ENCODE results near the gene BCL10. TPM values are rescaled to one million over a fixed set of nuclear protein-coding genes. Genes with fewer than 3 reads are reported as not detected.

The BCL10 gene
- polyA plus RNA-seq, 1 of the 3 experiments (the other 2 are of a cell fraction) = 5.8 TPM

- Histone ChIP-seq H3K9ac (no peak overlapping the region), H3K4me3 (ENCODE audit: low read depth in 2 of 2, low read length in 1 of 2) (no peak overlapping the region), H3K79me2 (ENCODE audit: insufficient read depth) (no peaks in the 10 kb centered on the region), H3K27ac (ENCODE audit: low read depth in 2 of 2, low read length in 1 of 2) (no peak overlapping the region), H3K9me3 (no peaks in the 10 kb centered on the region), H3F3A (replicated peaks; ENCODE audit: insufficient read depth) (peaks cover 26% of the 10 kb centered on the region), H2AFZ (ENCODE audit: low read depth) (no peak overlapping the region), H4K20me1 (ENCODE audit: insufficient read depth) (no peaks in the 10 kb centered on the region), H3K27me3 (ENCODE audit: insufficient read depth) (no peaks in the 10 kb centered on the region), H3K4me2 (no peak overlapping the region), H3K9me2 (no peaks in the 10 kb centered on the region), H3K36me3 (replicated peaks in 1 of 2; ENCODE audit: control insufficient read depth in 1 of 2, insufficient read depth in 2 of 2, low read length in 1 of 2) (no peaks in the 10 kb centered on the region), H3K4me1 (ENCODE audit: control insufficient read depth in 1 of 2, insufficient read depth in 2 of 2, low read depth in 1 of 2, low read length in 1 of 2) (peaks cover 9 to 13% of the 10 kb centered on the region in 2 experiments; a peak in 2 of 4 replicates)
- TF ChIP-seq MXI1 (IDR thresholded peaks at IDR 0.05; ENCODE audit: low read depth, low read length) (no peak), EP300 (IDR thresholded peaks at IDR 0.05; ENCODE audit: borderline replicate concordance in 1 of 2, low read depth in 1 of 2, low read length in 1 of 2) (no peak), NRF1 (IDR thresholded peaks at IDR 0.05; ENCODE audit: low read depth, low read length) (no peak), IRF3 (IDR thresholded peaks at IDR 0.05; ENCODE audit: low read depth, low read length) (no peak), FOXM1 (IDR thresholded peaks at IDR 0.05; ENCODE audit: low read depth) (no peak)
- no peak for DNase-seq
- POLR2A ChIA-PET = no interaction called here
- WGBS (ENCODE audit: low lambda C conversion rate) = 83% methylated on average over 1 of the region's 1 CpG
- CTCF ChIA-PET = interaction anchor here (2.0 kb wide), 1 partner anchor 337 kb away, joined by 5 read pairs; no protein-coding TSS in a partner anchor
These were observed 6.0 kb upstream of the BCL10 start for GRCh38 chr1:85282424-85282823.

- CTCF ChIA-PET = interaction anchor here (1.9 to 2.0 kb wide), 2 partner anchors 28 to 335 kb away, joined by 5 to 6 read pairs; no protein-coding TSS in a partner anchor
- 88% methylated on average over 4 of the region's 4 CpGs for WGBS (ENCODE audit: low lambda C conversion rate)
These were observed 4.2 kb upstream of the BCL10 start for GRCh38 chr1:85280636-85281035.

More at GRCh38 chr1:85280636-85281035, 4.2 kb upstream of the BCL10 start:
- TF ChIP-seq USF2 (IDR thresholded peaks at IDR 0.05; ENCODE audit: borderline replicate concordance, low read depth, low read length) (no peak), FOXJ3 (CRISPR knock-in tag; IDR thresholded peaks at IDR 0.05) (no peak), RFX5 (IDR thresholded peaks at IDR 0.05; ENCODE audit: low read length) (no peak), FOXM1 (IDR thresholded peaks at IDR 0.05; ENCODE audit: low read depth) (no peak), TAF1 (IDR thresholded peaks at IDR 0.05; ENCODE audit: borderline replicate concordance, low read depth, low read length) (no peak), RXRA (IDR thresholded peaks at IDR 0.05; ENCODE audit: borderline replicate concordance, low read depth) (no peak)
- POLR2A ChIA-PET = no interaction called here
- Histone ChIP-seq H4K20me1 (ENCODE audit: insufficient read depth) (no peaks in the 10 kb centered on the region), H3K9ac (no peak overlapping the region), H3K9me2 (no peaks in the 10 kb centered on the region), H3K79me2 (ENCODE audit: insufficient read depth) (peaks cover 6% of the 10 kb centered on the region), H3K27me3 (ENCODE audit: insufficient read depth) (no peaks in the 10 kb centered on the region), H3K4me1 (ENCODE audit: control insufficient read depth in 1 of 2, insufficient read depth in 2 of 2, low read depth in 1 of 2, low read length in 1 of 2) (peaks cover 12 to 13% of the 10 kb centered on the region in 2 experiments; a peak in 2 of 4 replicates), H3K27ac (ENCODE audit: low read depth in 2 of 2, low read length in 1 of 2) (no peak overlapping the region), H2AFZ (ENCODE audit: low read depth) (no peak overlapping the region), H3K36me3 (replicated peaks in 1 of 2; ENCODE audit: control insufficient read depth in 1 of 2, insufficient read depth in 2 of 2, low read length in 1 of 2) (no peaks in the 10 kb centered on the region), H3F3A (replicated peaks; ENCODE audit: insufficient read depth) (peaks cover 23% of the 10 kb centered on the region), H3K9me3 (no peaks in the 10 kb centered on the region), H3K4me3 (ENCODE audit: low read depth in 2 of 2, low read length in 1 of 2) (no peak overlapping the region), H3K4me2 (no peak overlapping the region)
- no peak for DNase-seq

Measured in SK-N-SH (cell line).